ENCODE measurements around the gene ARHGAP42. TPM values are rescaled to one million over a fixed set of nuclear protein-coding genes. Genes with fewer than 3 reads are reported as not detected.

The ARHGAP42 gene
- polyA plus RNA-seq, 3 donors = 0.13 TPM; not detected in 2

- intact Hi-C loops (cut with micrococcal nuclease) = no loop called here
- no peak overlapping the region for H3K27ac Mint-ChIP-seq
- Histone ChIP-seq H3K4me1 (ENCODE audit: control insufficient read depth in 1 of 2, insufficient read depth in 2 of 2, low read length in 2 of 2) (no peaks in the 10 kb centered on the region), H2AFZ (ENCODE audit: insufficient read depth, low read depth, low read length, poor library complexity, severe bottlenecking) (no peak overlapping the region), H3K9me3 (replicated peaks in 1 of 2; ENCODE audit: control insufficient read depth in 1 of 2, insufficient read depth in 1 of 2, low read length in 2 of 2) (no peaks in the 10 kb centered on the region), H3K79me2 (ENCODE audit: insufficient read depth, low read length) (no peaks in the 10 kb centered on the region), H3K4me3 (replicated peaks in 1 of 3; ENCODE audit: low read depth in 2 of 3, low read length in 3 of 3) (no peak overlapping the region), H3K27me3 (ENCODE audit: control insufficient read depth in 2 of 2, insufficient read depth in 2 of 2, low read length in 2 of 2) (no peaks in the 10 kb centered on the region), H3K27ac (ENCODE audit: low read depth in 1 of 2, low read length in 2 of 2) (no peak overlapping the region), H3K36me3 (replicated peaks in 1 of 2; ENCODE audit: control insufficient read depth in 1 of 2, insufficient read depth in 2 of 2, low read length in 2 of 2) (no peaks in the 10 kb centered on the region), H3K4me2 (replicated peaks; ENCODE audit: extremely low read depth, low read length, poor library complexity, severe bottlenecking) (no peak overlapping the region), H3K9ac (ENCODE audit: insufficient read depth, low read length, poor library complexity, severe bottlenecking) (no peak overlapping the region), H4K20me1 (ENCODE audit: insufficient read depth, low read length) (no peaks in the 10 kb centered on the region)
- no peak overlapping the region for H3K4me3 Mint-ChIP-seq
- no peaks in the 10 kb centered on the region for H3K4me1 Mint-ChIP-seq
- DNase-seq = no peak
- H3K36me3 Mint-ChIP-seq = no peaks in the 10 kb centered on the region
- TF ChIP-seq, protein P1, sequence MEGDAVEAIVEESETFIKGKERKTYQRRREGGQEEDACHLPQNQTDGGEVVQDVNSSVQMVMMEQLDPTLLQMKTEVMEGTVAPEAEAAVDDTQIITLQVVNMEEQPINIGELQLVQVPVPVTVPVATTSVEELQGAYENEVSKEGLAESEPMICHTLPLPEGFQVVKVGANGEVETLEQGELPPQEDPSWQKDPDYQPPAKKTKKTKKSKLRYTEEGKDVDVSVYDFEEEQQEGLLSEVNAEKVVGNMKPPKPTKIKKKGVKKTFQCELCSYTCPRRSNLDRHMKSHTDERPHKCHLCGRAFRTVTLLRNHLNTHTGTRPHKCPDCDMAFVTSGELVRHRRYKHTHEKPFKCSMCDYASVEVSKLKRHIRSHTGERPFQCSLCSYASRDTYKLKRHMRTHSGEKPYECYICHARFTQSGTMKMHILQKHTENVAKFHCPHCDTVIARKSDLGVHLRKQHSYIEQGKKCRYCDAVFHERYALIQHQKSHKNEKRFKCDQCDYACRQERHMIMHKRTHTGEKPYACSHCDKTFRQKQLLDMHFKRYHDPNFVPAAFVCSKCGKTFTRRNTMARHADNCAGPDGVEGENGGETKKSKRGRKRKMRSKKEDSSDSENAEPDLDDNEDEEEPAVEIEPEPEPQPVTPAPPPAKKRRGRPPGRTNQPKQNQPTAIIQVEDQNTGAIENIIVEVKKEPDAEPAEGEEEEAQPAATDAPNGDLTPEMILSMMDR (IDR thresholded peaks at IDR 0.05) = no peak
- H3K27me3 Mint-ChIP-seq (ENCODE audit: low read depth in 3 of 3) = no peaks in the 10 kb centered on the region
- 100% methylated on average over 3 of the region's 7 CpGs for WGBS (ENCODE audit: insufficient coverage)
- peaks cover 0 to 8% (median 2%) of the 10 kb centered on the region in 7 donors for H3K9me3 Mint-ChIP-seq
These were observed 87.0 kb downstream of the ARHGAP42 start for GRCh38 chr11:100774132-100774531.

- no peak overlapping the region for H2AFZ ChIP-seq (ENCODE audit: insufficient read depth, low read depth, low read length, poor library complexity, severe bottlenecking)
- no peak overlapping the region for H3K9ac ChIP-seq (ENCODE audit: insufficient read depth, low read length, poor library complexity, severe bottlenecking)
- 88% methylated on average over 3 of the region's 3 CpGs for WGBS (ENCODE audit: insufficient coverage)
- DNase-seq = no peak
- Mint-ChIP-seq H3K4me1 (no peaks in the 10 kb centered on the region), H3K36me3 (no peaks in the 10 kb centered on the region), H3K27me3 (ENCODE audit: low read depth in 3 of 3) (no peaks in the 10 kb centered on the region), H3K27ac (no peak overlapping the region), H3K4me3 (no peak overlapping the region), H3K9me3 (peaks cover 0 to 8% (median 2%) of the 10 kb centered on the region in 7 donors)
- intact Hi-C loops (cut with micrococcal nuclease) = no loop called here
- TF ChIP-seq, protein P1 (IDR thresholded peaks at IDR 0.05) = no peak
- no peak overlapping the region for H3K27ac ChIP-seq (ENCODE audit: low read depth in 1 of 2, low read length in 2 of 2)
- H3K4me2 ChIP-seq (replicated peaks; ENCODE audit: extremely low read depth, low read length, poor library complexity, severe bottlenecking) = no peak overlapping the region
- no peak overlapping the region for H3K4me3 ChIP-seq (replicated peaks in 1 of 3; ENCODE audit: low read depth in 2 of 3, low read length in 3 of 3)
- H3K27me3 ChIP-seq (ENCODE audit: control insufficient read depth in 2 of 2, insufficient read depth in 2 of 2, low read length in 2 of 2) = no peaks in the 10 kb centered on the region
- no peaks in the 10 kb centered on the region for H4K20me1 ChIP-seq (ENCODE audit: insufficient read depth, low read length)
- no peaks in the 10 kb centered on the region for H3K4me1 ChIP-seq (ENCODE audit: control insufficient read depth in 1 of 2, insufficient read depth in 2 of 2, low read length in 2 of 2)
- H3K9me3 ChIP-seq (replicated peaks in 1 of 2; ENCODE audit: control insufficient read depth in 1 of 2, insufficient read depth in 1 of 2, low read length in 2 of 2) = no peaks in the 10 kb centered on the region
- no peaks in the 10 kb centered on the region for H3K79me2 ChIP-seq (ENCODE audit: insufficient read depth, low read length)
- H3K36me3 ChIP-seq (replicated peaks in 1 of 2; ENCODE audit: control insufficient read depth in 1 of 2, insufficient read depth in 2 of 2, low read length in 2 of 2) = no peaks in the 10 kb centered on the region
These were observed 87.8 kb downstream of the ARHGAP42 start for GRCh38 chr11:100774859-100775258.

All from CD14-positive monocyte (primary cell).